WTC11 (cell line): Measurements from ENCODE around the gene PITPNC1. TPM values are rescaled to one million over a fixed set of nuclear protein-coding genes. Genes with fewer than 3 reads are reported as not detected.

Experiments used
- CBFB ChIP-seq: sonication (generic); formaldehyde crosslinking; IDR thresholded peaks from 2 replicates; pipeline ENCODE4 v1.8.1; 2022; ENCODE audit warnings: mild to moderate bottlenecking, low read depth, missing genetic modification reagents
- GABPB1 ChIP-seq: sonication (generic); formaldehyde crosslinking; IDR thresholded peaks from 2 replicates; pipeline ENCODE4 v1.8.1; 2023; ENCODE audit warnings: mild to moderate bottlenecking, missing genetic modification reagents
- KAT7 ChIP-seq: sonication (generic); formaldehyde crosslinking; IDR thresholded peaks from 2 replicates; pipeline ENCODE4 v1.8.1; 2023; ENCODE audit warnings: missing genetic modification reagents, mild to moderate bottlenecking, borderline replicate concordance
- MYBL2 ChIP-seq: sonication (generic); formaldehyde crosslinking; IDR thresholded peaks from 2 replicates; pipeline ENCODE4 v1.8.1; 2023; ENCODE audit warnings: mild to moderate bottlenecking, moderate library complexity, missing genetic modification reagents
- NFE2L1 ChIP-seq: sonication (generic); formaldehyde crosslinking; IDR thresholded peaks from 2 replicates; pipeline ENCODE4 v1.8.1; 2023; ENCODE audit warnings: missing genetic modification reagents
- NR1H2 ChIP-seq: sonication (generic); formaldehyde crosslinking; IDR thresholded peaks from 2 replicates; pipeline ENCODE4 v1.9.0; 2021; ENCODE audit warnings: mild to moderate bottlenecking, moderate library complexity, missing genetic modification reagents
- NR2C2 ChIP-seq: sonication (generic); formaldehyde crosslinking; IDR thresholded peaks from 2 replicates; pipeline ENCODE4 v1.8.0; 2022; ENCODE audit warnings: mild to moderate bottlenecking, missing genetic modification reagents
- RORB ChIP-seq: fragments of 250-450 bp; sonication (Bioruptor Pico); IDR thresholded peaks from 2 replicates; pipeline ENCODE4 v1.9.0; 2021; ENCODE audit warnings: mild to moderate bottlenecking
- SMAD4 ChIP-seq: sonication (generic); formaldehyde crosslinking; IDR thresholded peaks from 2 replicates; pipeline ENCODE4 v1.8.0; 2022; ENCODE audit warnings: mild to moderate bottlenecking, missing genetic modification reagents
- SP1 ChIP-seq: sonication (generic); formaldehyde crosslinking; conservative IDR thresholded peaks from 2 replicates; pipeline ENCODE4 v1.8.1; 2022; ENCODE audit warnings: missing genetic modification reagents
- TCF7 ChIP-seq: sonication (generic); formaldehyde crosslinking; IDR thresholded peaks from 2 replicates; pipeline ENCODE4 v1.8.0; 2022; ENCODE audit warnings: mild to moderate bottlenecking, low read depth, missing genetic modification reagents, moderate library complexity
- TEAD4 ChIP-seq: sonication (generic); formaldehyde crosslinking; IDR thresholded peaks from 2 replicates; pipeline ENCODE4 v1.8.0; 2022; ENCODE audit warnings: mild to moderate bottlenecking, missing genetic modification reagents
- ZNF219 ChIP-seq: sonication (generic); formaldehyde crosslinking; IDR thresholded peaks from 2 replicates; pipeline ENCODE4 v1.8.0; 2023; ENCODE audit warnings: missing genetic modification reagents, mild to moderate bottlenecking, borderline replicate concordance
- ZNF416 ChIP-seq: fragments of 250-450 bp; sonication (Bioruptor Pico); IDR thresholded peaks from 2 replicates; pipeline ENCODE4 v1.9.0; 2021; ENCODE audit warnings: mild to moderate bottlenecking, inconsistent platforms
- total RNA-seq: library from RNA; stranded (reverse); gene quantifications from 3 replicates; pipeline ENCODE4 v1.2.3, GENCODE V29; 2021
- TF ChIP-seq, protein P1 (sequence below): sonication (generic); formaldehyde crosslinking; IDR thresholded peaks from 2 replicates; pipeline ENCODE4 v1.8.0; 2022; ENCODE audit warnings: mild to moderate bottlenecking, missing genetic modification reagents
- TF ChIP-seq, protein P2 (sequence below): sonication (generic); formaldehyde crosslinking; IDR thresholded peaks from 2 replicates; pipeline ENCODE4 v1.8.1; 2023; ENCODE audit warnings: mild to moderate bottlenecking, missing genetic modification reagents, moderate library complexity
- TF ChIP-seq, protein P3 (sequence below): sonication (generic); formaldehyde crosslinking; IDR thresholded peaks from 2 replicates; pipeline ENCODE4 v1.8.1; 2023; ENCODE audit warnings: mild to moderate bottlenecking, moderate library complexity, missing genetic modification reagents
- TF ChIP-seq, protein P4 (sequence below): sonication (generic); formaldehyde crosslinking; IDR thresholded peaks from 2 replicates; pipeline ENCODE4 v1.8.1; 2022; ENCODE audit warnings: mild to moderate bottlenecking, moderate library complexity, missing genetic modification reagents
- TF ChIP-seq, protein P5 (sequence below): sonication (generic); formaldehyde crosslinking; IDR thresholded peaks from 2 replicates; pipeline ENCODE4 v1.8.0; 2023; ENCODE audit warnings: missing genetic modification reagents
- TF ChIP-seq, protein P6 (sequence below): sonication (generic); formaldehyde crosslinking; IDR thresholded peaks from 2 replicates; pipeline ENCODE4 v1.8.0; 2022; ENCODE audit warnings: missing genetic modification reagents
- TF ChIP-seq, protein P7 (sequence below): sonication (generic); formaldehyde crosslinking; IDR thresholded peaks from 2 replicates; pipeline ENCODE4 v1.8.0; 2023; ENCODE audit warnings: missing genetic modification reagents, mild to moderate bottlenecking, borderline replicate concordance
- TF ChIP-seq, protein P8 (sequence below): sonication (generic); formaldehyde crosslinking; IDR thresholded peaks from 2 replicates; pipeline ENCODE4 v1.8.1; 2023; ENCODE audit warnings: mild to moderate bottlenecking, missing genetic modification reagents, moderate library complexity
- TF ChIP-seq, protein P9 (sequence below): sonication (generic); formaldehyde crosslinking; IDR thresholded peaks from 2 replicates; pipeline ENCODE4 v1.8.0; 2022; ENCODE audit warnings: mild to moderate bottlenecking, missing genetic modification reagents

PITPNC1 gene
- total RNA-seq, 1 experiment from 2014 or later: 39.8 TPM

DNA sequence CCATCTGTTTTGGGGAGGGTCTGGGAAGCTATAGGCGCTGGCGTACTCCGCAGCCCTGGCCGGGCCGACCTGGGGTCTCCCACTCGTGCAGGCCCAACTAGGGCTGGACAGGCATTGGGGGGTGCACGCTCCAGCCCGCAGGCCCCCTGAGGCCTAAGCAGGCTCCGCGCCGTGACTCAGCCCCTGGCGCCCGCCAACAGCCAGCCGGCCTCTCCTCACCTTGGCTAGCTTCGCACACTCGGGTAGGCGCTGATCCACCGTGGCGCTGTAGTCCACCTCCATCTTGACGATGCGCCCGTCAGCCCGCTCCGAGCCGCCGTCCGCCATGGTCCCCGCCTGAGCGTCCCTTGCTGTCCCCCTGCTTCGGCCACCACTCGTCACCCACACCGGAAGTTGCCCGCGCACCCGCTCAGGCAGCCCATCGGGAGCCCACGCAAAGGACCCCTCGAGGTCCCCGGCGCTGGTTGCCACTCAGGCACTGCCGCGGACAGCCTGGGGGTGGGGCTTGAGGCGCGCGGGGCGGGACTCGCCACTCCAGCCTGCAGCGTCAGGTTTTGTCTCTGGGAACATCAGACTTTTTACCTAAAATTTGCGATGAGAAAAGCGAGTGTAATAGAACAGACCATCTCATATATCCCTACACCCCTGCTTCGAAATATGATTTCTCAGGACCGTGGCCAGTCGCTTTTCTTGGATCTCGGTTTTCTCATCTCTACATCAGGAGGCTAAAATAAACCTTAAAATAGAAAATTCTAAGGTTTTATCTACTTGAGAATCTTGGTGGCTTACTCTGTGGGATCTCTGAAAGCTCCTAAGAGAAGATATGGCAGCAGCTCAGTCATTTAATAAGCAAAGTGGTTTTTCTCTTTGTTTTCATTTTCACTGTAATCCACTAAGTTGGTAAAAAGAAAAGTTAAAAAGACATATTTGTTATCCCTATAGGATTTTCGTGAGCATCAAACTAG is 10.6 kb upstream of the PITPNC1 start, which contains the start of gene PSMD12 (continued):
- TF ChIP-seq, protein P1, sequence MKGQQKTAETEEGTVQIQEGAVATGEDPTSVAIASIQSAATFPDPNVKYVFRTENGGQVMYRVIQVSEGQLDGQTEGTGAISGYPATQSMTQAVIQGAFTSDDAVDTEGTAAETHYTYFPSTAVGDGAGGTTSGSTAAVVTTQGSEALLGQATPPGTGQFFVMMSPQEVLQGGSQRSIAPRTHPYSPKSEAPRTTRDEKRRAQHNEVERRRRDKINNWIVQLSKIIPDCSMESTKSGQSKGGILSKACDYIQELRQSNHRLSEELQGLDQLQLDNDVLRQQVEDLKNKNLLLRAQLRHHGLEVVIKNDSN (CRISPR knock-in tag): 0 out of 2 replicates have a peak, but pooled peaks have one; percentile 27
- TF ChIP-seq, protein P2, sequence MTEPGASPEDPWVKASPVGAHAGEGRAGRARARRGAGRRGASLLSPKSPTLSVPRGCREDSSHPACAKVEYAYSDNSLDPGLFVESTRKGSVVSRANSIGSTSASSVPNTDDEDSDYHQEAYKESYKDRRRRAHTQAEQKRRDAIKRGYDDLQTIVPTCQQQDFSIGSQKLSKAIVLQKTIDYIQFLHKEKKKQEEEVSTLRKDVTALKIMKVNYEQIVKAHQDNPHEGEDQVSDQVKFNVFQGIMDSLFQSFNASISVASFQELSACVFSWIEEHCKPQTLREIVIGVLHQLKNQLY: 0 out of 2 replicates have a peak, but pooled peaks have one; percentile 69
- TF ChIP-seq KAT7 (CRISPR knock-in tag) (0 out of 2 replicates have a peak, but pooled peaks have one; percentile 63), NR2C2 (CRISPR knock-in tag) (no peak), MYBL2 (peak; percentile 65; the same call in 1 of the 2 replicates), NFE2L1 (CRISPR knock-in tag) (peak; percentile 93), TEAD4 (CRISPR knock-in tag) (no peak), SMAD4 (CRISPR knock-in tag) (no peak), RORB (no peak), SP1 (CRISPR knock-in tag) (peak; percentile 93), NR1H2 (CRISPR knock-in tag) (no peak), ZNF416 (peak; percentile 73; the same call in 1 of the 2 replicates), TCF7 (CRISPR knock-in tag) (no peak), ZNF219 (CRISPR knock-in tag) (no peak), GABPB1 (CRISPR knock-in tag) (peak; percentile 94), CBFB (CRISPR knock-in tag) (peak; percentile 90; the same call in 1 of the 2 replicates)
- TF ChIP-seq, protein P3, sequence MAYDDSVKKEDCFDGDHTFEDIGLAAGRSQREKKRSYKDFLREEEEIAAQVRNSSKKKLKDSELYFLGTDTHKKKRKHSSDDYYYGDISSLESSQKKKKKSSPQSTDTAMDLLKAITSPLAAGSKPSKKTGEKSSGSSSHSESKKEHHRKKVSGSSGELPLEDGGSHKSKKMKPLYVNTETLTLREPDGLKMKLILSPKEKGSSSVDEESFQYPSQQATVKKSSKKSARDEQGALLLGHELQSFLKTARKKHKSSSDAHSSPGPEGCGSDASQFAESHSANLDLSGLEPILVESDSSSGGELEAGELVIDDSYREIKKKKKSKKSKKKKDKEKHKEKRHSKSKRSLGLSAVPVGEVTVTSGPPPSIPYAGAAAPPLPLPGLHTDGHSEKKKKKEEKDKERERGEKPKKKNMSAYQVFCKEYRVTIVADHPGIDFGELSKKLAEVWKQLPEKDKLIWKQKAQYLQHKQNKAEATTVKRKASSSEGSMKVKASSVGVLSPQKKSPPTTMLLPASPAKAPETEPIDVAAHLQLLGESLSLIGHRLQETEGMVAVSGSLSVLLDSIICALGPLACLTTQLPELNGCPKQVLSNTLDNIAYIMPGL (CRISPR knock-in tag): 0 out of 2 replicates have a peak, but pooled peaks have one; percentile 89
- TF ChIP-seq, protein P4, sequence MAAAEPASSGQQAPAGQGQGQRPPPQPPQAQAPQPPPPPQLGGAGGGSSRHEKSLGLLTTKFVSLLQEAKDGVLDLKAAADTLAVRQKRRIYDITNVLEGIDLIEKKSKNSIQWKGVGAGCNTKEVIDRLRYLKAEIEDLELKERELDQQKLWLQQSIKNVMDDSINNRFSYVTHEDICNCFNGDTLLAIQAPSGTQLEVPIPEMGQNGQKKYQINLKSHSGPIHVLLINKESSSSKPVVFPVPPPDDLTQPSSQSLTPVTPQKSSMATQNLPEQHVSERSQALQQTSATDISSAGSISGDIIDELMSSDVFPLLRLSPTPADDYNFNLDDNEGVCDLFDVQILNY: peak; percentile 49; the same call in 1 of the 2 replicates
- TF ChIP-seq, protein P5, sequence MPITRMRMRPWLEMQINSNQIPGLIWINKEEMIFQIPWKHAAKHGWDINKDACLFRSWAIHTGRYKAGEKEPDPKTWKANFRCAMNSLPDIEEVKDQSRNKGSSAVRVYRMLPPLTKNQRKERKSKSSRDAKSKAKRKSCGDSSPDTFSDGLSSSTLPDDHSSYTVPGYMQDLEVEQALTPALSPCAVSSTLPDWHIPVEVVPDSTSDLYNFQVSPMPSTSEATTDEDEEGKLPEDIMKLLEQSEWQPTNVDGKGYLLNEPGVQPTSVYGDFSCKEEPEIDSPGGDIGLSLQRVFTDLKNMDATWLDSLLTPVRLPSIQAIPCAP: peak; percentile 66; the same call in 1 of the 2 replicates
- TF ChIP-seq, protein P6, sequence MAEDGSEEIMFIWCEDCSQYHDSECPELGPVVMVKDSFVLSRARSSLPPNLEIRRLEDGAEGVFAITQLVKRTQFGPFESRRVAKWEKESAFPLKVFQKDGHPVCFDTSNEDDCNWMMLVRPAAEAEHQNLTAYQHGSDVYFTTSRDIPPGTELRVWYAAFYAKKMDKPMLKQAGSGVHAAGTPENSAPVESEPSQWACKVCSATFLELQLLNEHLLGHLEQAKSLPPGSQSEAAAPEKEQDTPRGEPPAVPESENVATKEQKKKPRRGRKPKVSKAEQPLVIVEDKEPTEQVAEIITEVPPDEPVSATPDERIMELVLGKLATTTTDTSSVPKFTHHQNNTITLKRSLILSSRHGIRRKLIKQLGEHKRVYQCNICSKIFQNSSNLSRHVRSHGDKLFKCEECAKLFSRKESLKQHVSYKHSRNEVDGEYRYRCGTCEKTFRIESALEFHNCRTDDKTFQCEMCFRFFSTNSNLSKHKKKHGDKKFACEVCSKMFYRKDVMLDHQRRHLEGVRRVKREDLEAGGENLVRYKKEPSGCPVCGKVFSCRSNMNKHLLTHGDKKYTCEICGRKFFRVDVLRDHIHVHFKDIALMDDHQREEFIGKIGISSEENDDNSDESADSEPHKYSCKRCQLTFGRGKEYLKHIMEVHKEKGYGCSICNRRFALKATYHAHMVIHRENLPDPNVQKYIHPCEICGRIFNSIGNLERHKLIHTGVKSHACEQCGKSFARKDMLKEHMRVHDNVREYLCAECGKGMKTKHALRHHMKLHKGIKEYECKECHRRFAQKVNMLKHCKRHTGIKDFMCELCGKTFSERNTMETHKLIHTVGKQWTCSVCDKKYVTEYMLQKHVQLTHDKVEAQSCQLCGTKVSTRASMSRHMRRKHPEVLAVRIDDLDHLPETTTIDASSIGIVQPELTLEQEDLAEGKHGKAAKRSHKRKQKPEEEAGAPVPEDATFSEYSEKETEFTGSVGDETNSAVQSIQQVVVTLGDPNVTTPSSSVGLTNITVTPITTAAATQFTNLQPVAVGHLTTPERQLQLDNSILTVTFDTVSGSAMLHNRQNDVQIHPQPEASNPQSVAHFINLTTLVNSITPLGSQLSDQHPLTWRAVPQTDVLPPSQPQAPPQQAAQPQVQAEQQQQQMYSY (CRISPR knock-in tag): peak; percentile 27; the same call in 1 of the 2 replicates
- TF ChIP-seq, protein P7, sequence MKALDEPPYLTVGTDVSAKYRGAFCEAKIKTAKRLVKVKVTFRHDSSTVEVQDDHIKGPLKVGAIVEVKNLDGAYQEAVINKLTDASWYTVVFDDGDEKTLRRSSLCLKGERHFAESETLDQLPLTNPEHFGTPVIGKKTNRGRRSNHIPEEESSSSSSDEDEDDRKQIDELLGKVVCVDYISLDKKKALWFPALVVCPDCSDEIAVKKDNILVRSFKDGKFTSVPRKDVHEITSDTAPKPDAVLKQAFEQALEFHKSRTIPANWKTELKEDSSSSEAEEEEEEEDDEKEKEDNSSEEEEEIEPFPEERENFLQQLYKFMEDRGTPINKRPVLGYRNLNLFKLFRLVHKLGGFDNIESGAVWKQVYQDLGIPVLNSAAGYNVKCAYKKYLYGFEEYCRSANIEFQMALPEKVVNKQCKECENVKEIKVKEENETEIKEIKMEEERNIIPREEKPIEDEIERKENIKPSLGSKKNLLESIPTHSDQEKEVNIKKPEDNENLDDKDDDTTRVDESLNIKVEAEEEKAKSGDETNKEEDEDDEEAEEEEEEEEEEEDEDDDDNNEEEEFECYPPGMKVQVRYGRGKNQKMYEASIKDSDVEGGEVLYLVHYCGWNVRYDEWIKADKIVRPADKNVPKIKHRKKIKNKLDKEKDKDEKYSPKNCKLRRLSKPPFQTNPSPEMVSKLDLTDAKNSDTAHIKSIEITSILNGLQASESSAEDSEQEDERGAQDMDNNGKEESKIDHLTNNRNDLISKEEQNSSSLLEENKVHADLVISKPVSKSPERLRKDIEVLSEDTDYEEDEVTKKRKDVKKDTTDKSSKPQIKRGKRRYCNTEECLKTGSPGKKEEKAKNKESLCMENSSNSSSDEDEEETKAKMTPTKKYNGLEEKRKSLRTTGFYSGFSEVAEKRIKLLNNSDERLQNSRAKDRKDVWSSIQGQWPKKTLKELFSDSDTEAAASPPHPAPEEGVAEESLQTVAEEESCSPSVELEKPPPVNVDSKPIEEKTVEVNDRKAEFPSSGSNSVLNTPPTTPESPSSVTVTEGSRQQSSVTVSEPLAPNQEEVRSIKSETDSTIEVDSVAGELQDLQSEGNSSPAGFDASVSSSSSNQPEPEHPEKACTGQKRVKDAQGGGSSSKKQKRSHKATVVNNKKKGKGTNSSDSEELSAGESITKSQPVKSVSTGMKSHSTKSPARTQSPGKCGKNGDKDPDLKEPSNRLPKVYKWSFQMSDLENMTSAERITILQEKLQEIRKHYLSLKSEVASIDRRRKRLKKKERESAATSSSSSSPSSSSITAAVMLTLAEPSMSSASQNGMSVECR: peak; percentile 60; the same call in 1 of the 2 replicates
- TF ChIP-seq, protein P8, sequence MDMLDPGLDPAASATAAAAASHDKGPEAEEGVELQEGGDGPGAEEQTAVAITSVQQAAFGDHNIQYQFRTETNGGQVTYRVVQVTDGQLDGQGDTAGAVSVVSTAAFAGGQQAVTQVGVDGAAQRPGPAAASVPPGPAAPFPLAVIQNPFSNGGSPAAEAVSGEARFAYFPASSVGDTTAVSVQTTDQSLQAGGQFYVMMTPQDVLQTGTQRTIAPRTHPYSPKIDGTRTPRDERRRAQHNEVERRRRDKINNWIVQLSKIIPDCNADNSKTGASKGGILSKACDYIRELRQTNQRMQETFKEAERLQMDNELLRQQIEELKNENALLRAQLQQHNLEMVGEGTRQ (CRISPR knock-in tag): peak; percentile 20; the same call in 1 of the 2 replicates
- TF ChIP-seq, protein P9, sequence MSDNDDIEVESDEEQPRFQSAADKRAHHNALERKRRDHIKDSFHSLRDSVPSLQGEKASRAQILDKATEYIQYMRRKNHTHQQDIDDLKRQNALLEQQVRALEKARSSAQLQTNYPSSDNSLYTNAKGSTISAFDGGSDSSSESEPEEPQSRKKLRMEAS (CRISPR knock-in tag): peak; percentile 75
